ENCODE measurements around the gene ROR1.

The ROR1 gene

DNA sequence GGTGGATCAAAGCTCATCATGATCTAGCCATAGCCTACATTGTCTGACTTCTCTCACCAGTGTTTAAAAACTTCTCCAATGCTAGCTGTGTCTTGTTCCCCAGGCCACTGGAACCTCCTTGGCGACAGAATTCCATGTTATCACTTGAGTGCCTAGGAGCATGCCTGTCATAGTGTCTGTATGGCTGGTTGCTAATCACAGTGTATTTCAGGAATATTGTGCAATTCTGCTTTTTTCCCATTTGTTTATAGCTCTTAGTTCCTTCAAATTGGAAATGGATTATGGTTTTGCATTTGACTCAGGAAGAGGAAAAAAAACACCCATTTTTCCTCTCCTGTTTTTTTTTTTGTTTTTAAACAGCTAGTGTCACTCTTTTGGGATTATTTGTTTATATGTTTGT is 25.5 kb downstream of the ROR1 start:
- DNase-seq (ENCODE audit: extremely low spot score) = no peak
- ChIA-PET POLR2A (no interaction called here), CTCF (interaction anchor here (0.9 to 1.5 kb wide), 3 partner anchors 14 to 34 kb away, joined by 3 to 4 read pairs (median 4); no protein-coding TSS in a partner anchor)
- TF ChIP-seq, protein P1, sequence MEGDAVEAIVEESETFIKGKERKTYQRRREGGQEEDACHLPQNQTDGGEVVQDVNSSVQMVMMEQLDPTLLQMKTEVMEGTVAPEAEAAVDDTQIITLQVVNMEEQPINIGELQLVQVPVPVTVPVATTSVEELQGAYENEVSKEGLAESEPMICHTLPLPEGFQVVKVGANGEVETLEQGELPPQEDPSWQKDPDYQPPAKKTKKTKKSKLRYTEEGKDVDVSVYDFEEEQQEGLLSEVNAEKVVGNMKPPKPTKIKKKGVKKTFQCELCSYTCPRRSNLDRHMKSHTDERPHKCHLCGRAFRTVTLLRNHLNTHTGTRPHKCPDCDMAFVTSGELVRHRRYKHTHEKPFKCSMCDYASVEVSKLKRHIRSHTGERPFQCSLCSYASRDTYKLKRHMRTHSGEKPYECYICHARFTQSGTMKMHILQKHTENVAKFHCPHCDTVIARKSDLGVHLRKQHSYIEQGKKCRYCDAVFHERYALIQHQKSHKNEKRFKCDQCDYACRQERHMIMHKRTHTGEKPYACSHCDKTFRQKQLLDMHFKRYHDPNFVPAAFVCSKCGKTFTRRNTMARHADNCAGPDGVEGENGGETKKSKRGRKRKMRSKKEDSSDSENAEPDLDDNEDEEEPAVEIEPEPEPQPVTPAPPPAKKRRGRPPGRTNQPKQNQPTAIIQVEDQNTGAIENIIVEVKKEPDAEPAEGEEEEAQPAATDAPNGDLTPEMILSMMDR (IDR thresholded peaks at IDR 0.05; ENCODE audit: control extremely low read depth, extremely low read depth, low read depth, missing control alignments) = no peak

DNA sequence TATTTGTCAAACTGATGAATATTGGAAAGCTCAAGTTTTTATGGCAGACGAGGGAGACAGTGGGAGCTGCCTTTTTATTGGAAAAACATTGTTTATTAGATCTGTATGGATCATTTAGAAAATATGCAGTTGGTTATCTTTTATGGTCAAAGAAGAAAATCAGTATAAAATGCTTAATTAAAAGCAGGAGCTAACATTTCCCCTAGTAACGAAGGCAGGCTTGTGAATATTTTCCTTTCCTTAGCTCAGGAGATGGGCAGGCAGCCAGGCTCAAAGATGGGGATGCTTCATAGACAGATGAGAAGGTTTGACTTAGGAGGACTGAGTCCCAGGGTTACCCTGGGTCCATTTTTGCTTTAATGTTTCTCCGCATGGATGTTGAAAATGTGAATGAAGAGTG is 26.0 kb downstream of the ROR1 start:
- no peak for DNase-seq (ENCODE audit: extremely low spot score)
- TF ChIP-seq, protein P1 (IDR thresholded peaks at IDR 0.05; ENCODE audit: control extremely low read depth, extremely low read depth, low read depth, missing control alignments) = no peak
- ChIA-PET CTCF (interaction anchor here (0.9 to 1.5 kb wide), 3 partner anchors 14 to 34 kb away, joined by 3 to 4 read pairs (median 4); no protein-coding TSS in a partner anchor), POLR2A (no interaction called here)

DNA sequence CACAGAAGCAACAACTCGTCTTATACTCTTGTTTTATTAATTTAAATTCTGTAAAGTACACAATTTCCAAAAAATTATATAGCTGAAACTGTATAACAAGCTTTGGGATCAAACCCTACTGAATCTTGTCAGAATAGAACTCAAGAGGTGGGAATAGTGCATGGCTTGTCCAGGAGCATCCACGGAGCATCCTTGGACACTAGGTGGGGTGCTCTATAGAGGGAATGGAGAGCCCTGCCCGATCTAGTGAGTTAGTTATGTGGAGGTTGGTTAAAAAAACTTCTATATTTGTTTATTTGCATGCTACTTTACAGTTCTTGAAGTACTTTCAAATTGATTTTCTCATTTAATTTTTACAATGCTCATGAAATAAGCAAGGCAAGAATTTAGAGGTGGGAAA is 28.3 kb downstream of the ROR1 start:
- POLR2A ChIA-PET = no interaction called here
- CTCF ChIA-PET = no interaction called here
- TF ChIP-seq, protein P1 (IDR thresholded peaks at IDR 0.05; ENCODE audit: control extremely low read depth, extremely low read depth, low read depth, missing control alignments) = no peak
- DNase-seq (ENCODE audit: extremely low spot score) = no peak

DNA sequence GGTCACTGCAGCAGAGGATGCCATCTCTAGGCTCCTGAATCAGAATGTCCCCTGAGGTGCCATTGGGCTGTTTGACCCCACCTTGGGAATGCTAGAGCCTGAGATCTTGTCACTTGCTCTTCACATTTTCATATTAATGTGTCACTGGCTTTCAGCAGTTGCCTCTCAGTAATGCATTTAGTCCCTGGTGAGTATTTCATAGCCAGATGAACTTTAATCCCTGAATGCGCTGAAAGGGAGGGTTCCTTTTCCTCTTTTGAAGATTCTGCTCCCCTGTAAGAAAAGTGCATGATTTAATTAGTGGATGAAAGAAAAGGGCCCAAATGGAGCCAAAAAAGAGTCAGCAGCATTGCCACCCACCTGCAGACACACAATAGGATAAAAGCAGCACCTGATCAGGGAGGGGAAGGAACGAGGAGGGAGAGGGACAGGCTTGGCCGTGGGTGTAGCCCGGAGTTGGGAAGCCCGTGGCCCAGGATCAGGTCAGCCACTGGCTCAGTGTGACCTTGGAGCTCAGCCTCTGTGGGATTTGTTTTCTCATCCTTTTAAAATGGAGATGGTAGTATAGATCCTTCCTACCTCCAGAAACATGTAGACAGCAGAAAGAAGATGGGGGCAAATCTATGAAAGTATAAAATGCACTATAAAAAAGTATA is 31.1 kb downstream of the ROR1 start:
- CTCF ChIA-PET = no interaction called here
- TF ChIP-seq, protein P1 (IDR thresholded peaks at IDR 0.05; ENCODE audit: control extremely low read depth, extremely low read depth, low read depth, missing control alignments) = no peak
- POLR2A ChIA-PET = no interaction called here
- DNase-seq (ENCODE audit: extremely low spot score) = no peak

DNA sequence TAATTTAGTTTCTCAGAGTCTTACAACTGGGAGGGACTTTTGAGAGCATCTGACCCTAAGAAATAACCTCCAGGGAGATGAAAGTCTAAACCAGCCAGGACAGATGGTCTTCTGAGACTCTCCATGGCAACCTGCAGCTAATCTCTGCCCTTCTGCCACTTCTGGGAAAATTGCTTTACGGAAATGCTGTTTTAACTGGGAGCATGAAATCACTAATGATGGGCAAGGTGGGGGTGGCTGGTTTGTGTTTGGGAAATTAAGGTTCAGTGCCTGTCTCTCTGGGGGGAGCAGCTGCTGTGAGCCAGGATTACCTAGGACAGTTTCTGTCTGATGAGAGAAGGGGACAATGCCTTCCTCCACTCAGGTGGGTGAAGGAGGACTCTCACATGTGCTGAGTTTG is 33.2 kb downstream of the ROR1 start:
- TF ChIP-seq, protein P1 (IDR thresholded peaks at IDR 0.05; ENCODE audit: control extremely low read depth, extremely low read depth, low read depth, missing control alignments) = no peak
- no peak for DNase-seq (ENCODE audit: extremely low spot score)
- POLR2A ChIA-PET = no interaction called here

DNA sequence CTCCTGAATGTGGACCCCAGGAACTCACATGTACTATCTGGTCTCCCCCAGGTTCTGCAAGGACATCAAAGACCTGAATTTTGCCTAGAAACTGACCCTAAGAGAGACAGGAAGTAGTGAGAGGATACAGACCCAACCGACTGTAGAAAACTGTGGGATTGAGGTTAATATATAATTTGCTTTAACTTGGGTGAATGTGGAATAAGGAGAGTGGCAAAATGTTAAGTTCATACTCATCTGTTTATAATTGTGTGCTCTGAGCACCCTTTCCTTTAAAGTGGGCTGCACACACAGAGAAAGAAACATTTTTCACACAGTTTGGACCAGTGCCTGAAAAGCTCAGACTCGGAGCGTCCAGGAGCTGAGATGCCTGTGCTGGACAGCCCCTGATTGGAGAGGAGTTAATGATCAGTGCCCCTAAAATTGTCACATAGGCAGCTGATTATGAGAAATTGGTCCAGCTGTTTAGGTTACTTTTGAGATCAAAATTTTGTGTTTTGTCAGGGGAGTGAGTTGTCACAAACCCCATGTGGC is 37.2 kb downstream of the ROR1 start:
- DNase-seq (ENCODE audit: extremely low spot score) = no peak
- TF ChIP-seq, protein P1 (IDR thresholded peaks at IDR 0.05; ENCODE audit: control extremely low read depth, extremely low read depth, low read depth, missing control alignments) = no peak
- CTCF ChIA-PET = interaction anchor here (1.4 to 3.0 kb wide), 3 partner anchors 9 to 119 kb away, joined by 4 to 11 read pairs (median 4); no protein-coding TSS in a partner anchor
- POLR2A ChIA-PET = no interaction called here

More for the DNA sequence above, 33.2 kb downstream of the ROR1 start:
- CTCF ChIA-PET = no interaction called here

Measured in GM10248 (cell line).